ENCODE results near the gene EDIL3.
A peak's percentile ranks its signal among the peaks of the same experiment; 100 is the strongest.

EDIL3 gene

DNA sequence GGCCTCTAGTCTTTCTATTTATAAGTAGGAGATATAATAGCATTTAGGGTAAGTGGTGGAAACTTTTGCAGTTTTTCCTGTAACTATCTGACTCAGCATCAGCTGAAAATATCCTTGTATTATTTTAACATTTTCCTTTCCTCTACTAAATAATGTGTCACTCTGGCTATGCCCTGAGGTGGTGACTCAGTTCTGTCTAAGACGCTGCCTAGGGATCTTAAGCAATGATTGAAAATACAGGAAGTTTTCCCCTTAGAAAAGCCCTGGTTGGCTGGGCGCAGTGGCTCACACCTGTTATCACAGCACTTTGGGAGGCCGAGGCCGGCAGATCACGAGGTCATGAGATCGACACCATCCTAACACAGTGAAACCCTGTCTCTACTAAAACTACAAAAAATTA, 9.3 kb upstream of the EDIL3 start:
- Histone ChIP-seq H3K4me1 (ENCODE audit: control insufficient read depth, low read depth, low read length) (no peaks in the 10 kb centered on the region), H3K9ac (ENCODE audit: low read length) (no peak overlapping the region), H3K27ac (ENCODE audit: low read length) (no peak overlapping the region), H3K4me3 (ENCODE audit: low read length) (no peak overlapping the region), H3K36me3 (ENCODE audit: control insufficient read depth, low read depth, low read length) (no peaks in the 10 kb centered on the region), H3K9me3 (ENCODE audit: control insufficient read depth, low read depth, low read length) (no peaks in the 10 kb centered on the region), H3K27me3 (ENCODE audit: control insufficient read depth, insufficient read depth, low read length) (no peaks in the 10 kb centered on the region)

DNA sequence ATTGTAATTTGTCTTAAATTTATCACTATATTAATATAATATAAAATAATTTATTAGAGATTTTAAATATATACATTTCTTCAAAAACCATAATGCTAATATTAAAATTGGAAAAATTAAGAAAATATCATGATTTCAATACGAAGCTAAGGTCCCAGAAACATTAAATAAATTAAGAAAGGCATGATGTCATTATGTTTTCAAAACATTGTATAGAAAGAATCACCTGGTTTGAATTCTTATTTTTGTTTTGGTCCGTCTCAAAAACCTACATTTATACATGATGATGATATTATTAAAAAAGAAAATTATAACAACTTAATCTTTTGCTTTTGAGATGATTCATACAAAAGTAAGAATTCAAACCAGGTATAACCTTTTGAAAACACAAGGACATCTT, 8.2 kb upstream of the EDIL3 start:
- Histone ChIP-seq H3K27me3 (ENCODE audit: control insufficient read depth, insufficient read depth, low read length) (no peaks in the 10 kb centered on the region), H3K27ac (ENCODE audit: low read length) (no peak overlapping the region), H3K4me3 (ENCODE audit: low read length) (no peak overlapping the region), H3K4me1 (ENCODE audit: control insufficient read depth, low read depth, low read length) (no peaks in the 10 kb centered on the region), H3K9me3 (ENCODE audit: control insufficient read depth, low read depth, low read length) (no peaks in the 10 kb centered on the region), H3K36me3 (ENCODE audit: control insufficient read depth, low read depth, low read length) (no peaks in the 10 kb centered on the region), H3K9ac (ENCODE audit: low read length) (no peak overlapping the region)

DNA sequence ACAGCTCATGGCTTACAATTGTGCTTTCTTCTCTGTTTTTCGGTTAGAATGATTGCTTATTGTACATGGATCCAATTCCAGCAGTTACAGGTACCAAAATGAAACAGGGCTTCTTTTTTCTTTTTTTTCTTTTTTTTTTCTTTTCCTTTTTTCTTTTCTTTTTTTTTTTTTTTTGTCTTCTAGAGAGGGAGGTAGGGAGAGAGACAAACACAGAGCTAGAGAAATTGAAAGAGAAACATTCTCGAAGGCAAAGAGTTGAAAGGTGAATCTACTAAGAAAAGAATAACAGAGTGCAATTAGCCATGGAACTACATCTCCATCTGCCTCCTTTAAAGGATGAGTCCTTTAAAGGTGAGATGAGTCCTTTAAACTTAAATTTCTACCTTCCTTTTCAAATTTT, 1.0 kb upstream of the EDIL3 start:
- Histone ChIP-seq H3K9ac (ENCODE audit: low read length) (no peak overlapping the region), H3K27ac (ENCODE audit: low read length) (no peak overlapping the region), H3K27me3 (ENCODE audit: control insufficient read depth, insufficient read depth, low read length) (peaks cover 39% of the 10 kb centered on the region), H3K36me3 (ENCODE audit: control insufficient read depth, low read depth, low read length) (no peaks in the 10 kb centered on the region), H3K4me1 (ENCODE audit: control insufficient read depth, low read depth, low read length) (peaks cover 9% of the 10 kb centered on the region), H3K9me3 (ENCODE audit: control insufficient read depth, low read depth, low read length) (no peaks in the 10 kb centered on the region), H3K4me3 (ENCODE audit: low read length) (peak overlapping the region; percentile 79)

DNA sequence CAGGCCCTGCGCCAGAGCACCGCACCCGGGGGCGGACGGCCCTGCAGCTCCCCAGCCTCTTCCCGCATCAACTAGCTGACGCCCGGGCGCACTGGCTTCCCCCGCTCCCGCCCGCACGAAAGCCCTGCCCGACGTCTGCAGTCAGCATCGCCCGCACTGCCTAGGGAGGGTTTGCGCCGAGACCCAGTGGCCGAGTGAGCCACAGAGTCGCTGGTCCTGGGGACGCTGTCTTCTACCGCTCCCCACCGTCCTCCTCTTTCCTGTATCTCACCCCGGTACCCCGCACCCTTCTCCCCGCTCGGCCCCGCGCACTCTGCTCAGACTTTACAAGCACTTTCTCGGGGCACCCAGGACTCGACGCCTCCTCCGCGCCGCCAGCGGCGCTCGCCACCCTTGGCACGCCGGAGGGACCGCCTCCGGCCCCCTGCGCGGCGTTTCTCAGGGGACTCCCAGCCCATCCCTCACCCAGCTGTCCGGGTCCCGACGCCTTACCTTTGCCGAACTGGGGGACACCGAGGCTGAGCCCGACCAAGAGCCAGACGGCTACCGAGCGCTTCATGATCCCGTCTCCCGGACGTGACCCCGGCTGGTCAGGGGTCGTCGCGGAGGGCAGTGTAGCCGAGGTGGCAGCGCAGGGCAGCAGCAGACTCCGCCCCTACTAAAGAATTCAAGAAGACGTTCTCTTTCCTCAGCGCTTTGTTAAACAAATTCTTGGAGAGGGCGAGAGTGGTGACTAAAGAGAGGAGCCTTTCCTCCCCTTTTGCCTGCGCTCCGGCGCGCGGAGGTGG, 670 bp downstream of the EDIL3 start:
- Histone ChIP-seq H3K4me3 (ENCODE audit: low read length) (peak overlapping the region; percentile 79), H3K27ac (ENCODE audit: low read length) (no peak overlapping the region), H3K9me3 (ENCODE audit: control insufficient read depth, low read depth, low read length) (no peaks in the 10 kb centered on the region), H3K4me1 (ENCODE audit: control insufficient read depth, low read depth, low read length) (peaks cover 9% of the 10 kb centered on the region), H3K36me3 (ENCODE audit: control insufficient read depth, low read depth, low read length) (no peaks in the 10 kb centered on the region), H3K27me3 (ENCODE audit: control insufficient read depth, insufficient read depth, low read length) (peaks cover 39% of the 10 kb centered on the region), H3K9ac (ENCODE audit: low read length) (peak overlapping the region; percentile 17)

DNA sequence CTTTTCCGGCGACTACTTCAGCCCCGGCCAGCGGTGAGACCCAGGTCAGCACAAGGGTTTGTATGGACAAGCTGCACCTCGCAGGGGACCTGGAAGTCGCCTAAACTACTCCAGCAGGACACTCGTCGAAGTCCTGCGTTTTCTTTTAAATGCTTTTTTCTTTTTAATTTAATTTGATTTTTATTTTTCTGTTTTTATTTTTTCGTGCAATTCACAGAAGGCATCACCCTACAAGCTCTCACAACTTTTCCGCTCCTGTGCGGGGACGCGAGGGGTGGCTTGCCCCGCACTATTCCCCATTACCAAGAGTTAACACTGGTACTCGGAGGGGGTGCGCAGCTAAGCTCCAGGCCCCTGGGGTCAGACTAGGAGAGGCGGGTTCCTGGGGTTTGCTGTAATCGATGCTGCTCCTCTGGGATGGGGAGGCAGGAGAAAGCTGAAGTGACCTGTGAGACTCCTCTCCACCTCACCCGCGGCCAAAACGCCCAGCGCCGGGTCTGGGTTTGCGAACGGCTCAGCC, 1.3 kb downstream of the EDIL3 start:
- Histone ChIP-seq H3K36me3 (ENCODE audit: control insufficient read depth, low read depth, low read length) (no peaks in the 10 kb centered on the region), H3K4me3 (ENCODE audit: low read length) (peak overlapping the region; percentile 79), H3K9me3 (ENCODE audit: control insufficient read depth, low read depth, low read length) (no peaks in the 10 kb centered on the region), H3K27me3 (ENCODE audit: control insufficient read depth, insufficient read depth, low read length) (peaks cover 39% of the 10 kb centered on the region), H3K4me1 (ENCODE audit: control insufficient read depth, low read depth, low read length) (peaks cover 9% of the 10 kb centered on the region), H3K27ac (ENCODE audit: low read length) (no peak overlapping the region), H3K9ac (ENCODE audit: low read length) (peak overlapping the region; percentile 17)

DNA sequence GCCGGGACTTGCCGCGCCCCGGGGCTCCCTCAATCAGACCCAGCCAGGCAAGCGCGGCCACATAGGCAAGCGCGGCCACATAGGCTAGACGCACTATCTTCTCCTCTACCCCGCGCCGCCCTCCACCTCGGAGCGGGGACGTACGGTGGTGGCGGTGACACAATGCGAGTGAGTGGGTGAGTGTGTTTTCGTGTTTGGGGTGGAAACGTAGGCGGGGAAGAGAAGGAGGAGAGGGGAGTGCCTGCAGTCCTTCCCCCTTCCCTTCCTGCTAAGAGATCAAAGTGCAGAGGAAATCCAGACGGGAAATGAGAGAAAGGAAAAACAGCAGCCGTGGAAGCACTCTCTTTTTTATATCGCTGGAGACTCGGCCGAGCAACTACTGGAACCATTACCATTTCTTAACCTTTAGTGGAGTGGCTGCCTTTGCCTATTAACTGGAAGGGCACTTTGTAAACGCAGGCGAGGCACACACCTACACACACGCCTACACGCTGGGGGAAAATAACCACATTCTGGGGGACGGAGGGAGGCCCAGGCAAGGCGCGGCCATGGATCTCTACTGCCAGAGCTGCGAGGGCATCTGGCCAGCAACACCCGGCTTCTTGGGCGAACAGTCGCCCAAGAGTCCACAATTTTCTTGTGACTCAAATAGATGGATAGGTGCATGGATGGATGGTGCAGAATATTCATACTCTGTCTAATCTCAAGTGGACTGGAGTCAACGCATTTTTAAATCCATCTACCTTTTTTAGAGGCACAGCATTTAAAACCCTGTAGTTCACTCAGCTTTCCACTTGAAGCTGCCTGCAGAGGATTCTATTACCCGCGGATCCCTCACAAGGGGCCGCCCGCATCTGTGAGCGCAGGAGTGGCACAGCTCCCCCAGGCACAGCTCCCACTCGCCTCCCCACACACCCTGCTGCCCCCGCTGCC, 2.1 kb downstream of the EDIL3 start:
- peaks cover 39% of the 10 kb centered on the region for H3K27me3 ChIP-seq (ENCODE audit: control insufficient read depth, insufficient read depth, low read length)
- H3K4me3 ChIP-seq (ENCODE audit: low read length), result peak overlapping the region; percentile 79
- no peaks in the 10 kb centered on the region for H3K9me3 ChIP-seq (ENCODE audit: control insufficient read depth, low read depth, low read length)
- no peaks in the 10 kb centered on the region for H3K36me3 ChIP-seq (ENCODE audit: control insufficient read depth, low read depth, low read length)
- no peak overlapping the region for H3K27ac ChIP-seq (ENCODE audit: low read length)
- peaks cover 9% of the 10 kb centered on the region for H3K4me1 ChIP-seq (ENCODE audit: control insufficient read depth, low read depth, low read length)
- peak overlapping the region; percentile 17 for H3K9ac ChIP-seq (ENCODE audit: low read length)

DNA sequence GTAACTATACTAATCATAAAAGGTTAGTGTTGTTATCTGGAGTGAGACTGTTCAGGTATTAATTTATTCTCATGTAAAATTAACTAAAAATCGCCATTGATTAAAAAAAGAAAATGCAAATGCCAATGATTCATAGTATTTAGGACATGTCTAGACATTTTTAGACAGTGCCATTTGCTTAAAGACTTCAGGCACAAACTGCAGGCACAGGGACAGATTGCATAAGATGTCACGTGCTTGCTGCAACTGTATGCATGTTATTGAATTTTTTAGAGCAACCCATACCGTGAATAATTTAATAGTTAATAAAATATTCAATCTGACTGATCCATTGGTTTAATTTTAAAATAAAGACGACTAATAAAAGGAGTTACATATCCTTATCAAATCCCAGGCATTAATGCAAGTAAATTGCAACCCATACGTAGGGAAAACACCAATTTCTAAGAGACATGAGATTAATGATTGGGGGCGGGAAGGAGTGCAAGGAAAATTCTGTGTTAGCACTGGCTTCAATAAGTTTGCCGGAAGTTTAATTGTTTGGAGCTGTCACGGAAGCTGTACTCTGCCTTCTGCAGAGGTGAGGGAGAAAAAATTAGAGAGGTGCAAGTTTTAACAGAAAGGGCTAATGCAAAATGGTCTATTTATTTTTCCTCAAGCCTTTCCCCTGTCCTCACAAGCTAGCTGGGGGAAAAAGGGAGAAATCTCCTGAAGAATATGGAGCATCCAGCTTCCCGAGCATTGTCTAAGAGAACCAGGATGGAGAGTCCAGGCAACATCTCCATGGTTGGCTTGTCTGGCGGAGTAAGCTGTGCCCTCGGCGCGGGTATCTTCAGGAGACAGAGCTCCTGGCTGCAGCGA, 2.9 kb downstream of the EDIL3 start:
- no peaks in the 10 kb centered on the region for H3K9me3 ChIP-seq (ENCODE audit: control insufficient read depth, low read depth, low read length)
- peaks cover 9% of the 10 kb centered on the region for H3K4me1 ChIP-seq (ENCODE audit: control insufficient read depth, low read depth, low read length)
- no peaks in the 10 kb centered on the region for H3K36me3 ChIP-seq (ENCODE audit: control insufficient read depth, low read depth, low read length)
- H3K4me3 ChIP-seq (ENCODE audit: low read length), result peak overlapping the region; percentile 79
- H3K27me3 ChIP-seq (ENCODE audit: control insufficient read depth, insufficient read depth, low read length), result peaks cover 38% of the 10 kb centered on the region
- H3K9ac ChIP-seq (ENCODE audit: low read length), result peak overlapping the region; percentile 17
- H3K27ac ChIP-seq (ENCODE audit: low read length), result no peak overlapping the region

DNA sequence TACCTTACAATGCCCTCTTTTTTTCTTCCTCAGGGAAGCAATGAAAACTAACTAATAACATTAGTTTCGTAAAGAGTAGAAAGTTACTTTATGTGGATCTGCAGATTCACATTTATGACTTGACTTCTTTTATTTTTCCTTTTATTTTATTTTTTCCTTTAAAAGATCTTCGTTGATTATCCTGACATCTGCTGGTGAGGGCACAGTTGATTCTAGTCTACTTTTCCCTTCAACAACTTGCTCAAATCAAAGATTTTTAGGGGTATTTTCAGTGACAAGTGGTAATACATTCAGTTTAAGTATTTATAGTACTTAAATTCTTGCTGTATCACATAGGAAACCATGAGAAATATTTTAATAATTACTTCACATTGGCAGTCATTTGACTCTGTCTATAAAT, 4.9 kb downstream of the EDIL3 start:
- Histone ChIP-seq H3K27ac (ENCODE audit: low read length) (no peak overlapping the region), H3K4me3 (ENCODE audit: low read length) (no peak overlapping the region), H3K27me3 (ENCODE audit: control insufficient read depth, insufficient read depth, low read length) (peaks cover 19% of the 10 kb centered on the region), H3K4me1 (ENCODE audit: control insufficient read depth, low read depth, low read length) (peaks cover 5% of the 10 kb centered on the region), H3K9me3 (ENCODE audit: control insufficient read depth, low read depth, low read length) (no peaks in the 10 kb centered on the region), H3K9ac (ENCODE audit: low read length) (no peak overlapping the region), H3K36me3 (ENCODE audit: control insufficient read depth, low read depth, low read length) (no peaks in the 10 kb centered on the region)

DNA sequence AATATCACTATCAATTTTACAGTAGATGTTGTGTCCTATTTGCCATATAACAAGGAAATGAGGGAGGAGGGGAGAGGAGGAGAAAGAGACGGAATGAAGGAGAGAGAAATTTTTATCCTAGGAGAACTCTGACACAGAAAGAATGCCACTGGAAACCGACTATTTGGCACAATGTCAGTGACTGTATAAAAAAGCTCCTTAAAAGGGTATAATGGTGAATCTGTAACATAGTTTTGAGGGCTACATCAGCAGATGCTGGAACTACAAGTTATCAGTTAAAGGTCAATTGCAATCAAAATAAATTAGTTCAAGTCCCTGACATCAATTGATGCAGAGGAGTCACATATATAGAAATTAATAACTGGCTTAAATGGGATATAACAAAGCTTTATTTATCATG, 5.7 kb downstream of the EDIL3 start:
- Histone ChIP-seq H3K27ac (ENCODE audit: low read length) (no peak overlapping the region), H3K4me1 (ENCODE audit: control insufficient read depth, low read depth, low read length) (peaks cover 5% of the 10 kb centered on the region), H3K36me3 (ENCODE audit: control insufficient read depth, low read depth, low read length) (no peaks in the 10 kb centered on the region), H3K27me3 (ENCODE audit: control insufficient read depth, insufficient read depth, low read length) (peaks cover 19% of the 10 kb centered on the region), H3K9me3 (ENCODE audit: control insufficient read depth, low read depth, low read length) (no peaks in the 10 kb centered on the region), H3K4me3 (ENCODE audit: low read length) (no peak overlapping the region), H3K9ac (ENCODE audit: low read length) (no peak overlapping the region)

DNA sequence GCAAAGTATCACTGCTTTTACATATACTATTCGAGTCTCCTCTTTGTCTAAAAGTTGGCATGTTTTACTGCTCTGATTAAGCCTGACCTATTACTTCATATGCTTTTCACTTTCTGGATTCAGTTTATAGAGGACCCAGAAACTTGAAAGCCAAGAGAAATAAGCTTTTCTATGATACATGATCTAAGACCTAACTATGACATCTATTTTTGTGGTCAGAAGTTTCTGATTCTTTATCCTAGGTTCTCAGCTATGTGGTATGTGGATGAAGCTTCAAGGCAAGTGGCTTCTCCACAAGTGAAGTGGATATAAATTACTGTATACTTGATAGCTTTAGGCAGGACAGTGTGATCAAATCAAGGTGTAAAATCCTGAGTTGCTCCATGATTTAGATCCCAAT, 6.3 kb downstream of the EDIL3 start:
- H3K36me3 ChIP-seq (ENCODE audit: control insufficient read depth, low read depth, low read length), result no peaks in the 10 kb centered on the region
- peaks cover 16% of the 10 kb centered on the region for H3K27me3 ChIP-seq (ENCODE audit: control insufficient read depth, insufficient read depth, low read length)
- no peaks in the 10 kb centered on the region for H3K9me3 ChIP-seq (ENCODE audit: control insufficient read depth, low read depth, low read length)
- H3K4me1 ChIP-seq (ENCODE audit: control insufficient read depth, low read depth, low read length), result peaks cover 5% of the 10 kb centered on the region
- no peak overlapping the region for H3K27ac ChIP-seq (ENCODE audit: low read length)
- no peak overlapping the region for H3K9ac ChIP-seq (ENCODE audit: low read length)
- no peak overlapping the region for H3K4me3 ChIP-seq (ENCODE audit: low read length)

DNA sequence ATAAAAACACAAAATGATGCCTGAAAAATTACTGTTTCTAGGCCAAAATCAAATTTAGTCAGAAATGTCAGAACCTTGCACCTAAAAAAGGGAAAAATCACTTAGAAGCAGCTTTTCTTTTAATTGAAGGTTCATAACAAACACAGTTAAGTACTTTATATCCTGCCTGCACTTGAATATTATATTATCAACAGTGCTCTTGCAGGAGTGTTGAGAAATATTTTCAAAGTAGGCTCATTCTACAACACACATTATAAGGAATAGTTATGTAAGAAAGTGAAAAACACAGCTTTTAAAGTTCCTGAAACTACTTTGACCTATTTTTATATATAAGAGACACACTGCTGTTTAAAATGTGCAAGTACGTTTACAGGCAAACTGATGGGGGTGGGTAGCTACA, 8.3 kb downstream of the EDIL3 start:
- H3K4me1 ChIP-seq (ENCODE audit: control insufficient read depth, low read depth, low read length), result no peaks in the 10 kb centered on the region
- H3K9me3 ChIP-seq (ENCODE audit: control insufficient read depth, low read depth, low read length), result no peaks in the 10 kb centered on the region
- H3K4me3 ChIP-seq (ENCODE audit: low read length), result no peak overlapping the region
- H3K27me3 ChIP-seq (ENCODE audit: control insufficient read depth, insufficient read depth, low read length), result peaks cover under 1% of the 10 kb centered on the region
- no peaks in the 10 kb centered on the region for H3K36me3 ChIP-seq (ENCODE audit: control insufficient read depth, low read depth, low read length)
- H3K9ac ChIP-seq (ENCODE audit: low read length), result no peak overlapping the region
- H3K27ac ChIP-seq (ENCODE audit: low read length), result no peak overlapping the region

Data from iPS-18a (cell line).